Caco-2 (cell line): Measurements from ENCODE around the gene STK33. TPM values are rescaled to one million over a fixed set of nuclear protein-coding genes. Genes with fewer than 3 reads are reported as not detected.

Source experiments
- BruUV-seq: library from RNA; stranded (reverse); fragments of 400-500 nt; replicated peaks from 2 replicates; lab custom pipeline; 2021; lab: Mats Ljungman, UMichigan
- CTCF ChIA-PET: fragments of 300-600 bp; sonication (Branson Sonifier 250); formaldehyde crosslinking; loops from one replicate; lab custom pipeline; 2022; ENCODE audit warnings: antibody characterized with exemption; lab: Charles Lee
- POLR2A ChIA-PET: fragments of 300-600 bp; sonication (Branson Sonifier 250); formaldehyde crosslinking; loops from one replicate; lab custom pipeline; 2022; ENCODE audit warnings: antibody characterized with exemption; lab: Charles Lee
- DNase-seq, 2 experiments: peaks; one replicate each; pipeline versions ENCODE4 v3.0.0 to v3.0.0-alpha.2; 2020 to 2022
- H3K27me3 ChIP-seq: replicated peaks from 2 replicates; pipeline ENCODE4 v1.6.0; 2011; ENCODE audit warnings: low read length; ENCODE audit not compliant: control insufficient read depth, insufficient read depth
- H3K36me3 ChIP-seq: 2 replicates; pipeline ENCODE4 v1.5.1; 2011; ENCODE audit warnings: low read length; ENCODE audit not compliant: control insufficient read depth, insufficient read depth
- H3K4me1 ChIP-seq: fragments of 250-450 bp; sonication (Bioruptor Pico); 2 replicates; pipeline ENCODE4 v1.5.1; 2020; ENCODE audit warnings: mild to moderate bottlenecking
- H3K4me3 ChIP-seq: 2 replicates; pipeline ENCODE4 v1.5.1; 2011; ENCODE audit warnings: low read depth, mild to moderate bottlenecking, control low read depth, low read length
- H3K9me3 ChIP-seq: fragments of 250-450 bp; sonication (Bioruptor Pico); 2 replicates; pipeline ENCODE4 v1.5.1; 2020; ENCODE audit warnings: mild to moderate bottlenecking, moderate library complexity
- H3K27ac Mint-ChIP-seq: one replicate; pipeline ENCODE4 v1.8.0; 2022; ENCODE audit warnings: mixed read lengths; ENCODE audit not compliant: unreplicated experiment
- H3K27me3 Mint-ChIP-seq: one replicate; pipeline ENCODE4 v1.8.0; 2022; ENCODE audit warnings: mixed read lengths; ENCODE audit not compliant: insufficient read depth, unreplicated experiment
- H3K36me3 Mint-ChIP-seq: one replicate; pipeline ENCODE4 v1.8.0; 2022; ENCODE audit warnings: mild to moderate bottlenecking, mixed read lengths; ENCODE audit not compliant: insufficient read depth, unreplicated experiment
- H3K4me1 Mint-ChIP-seq: one replicate; pipeline ENCODE4 v1.8.0; 2022; ENCODE audit warnings: low read depth, mixed read lengths; ENCODE audit not compliant: unreplicated experiment
- H3K4me3 Mint-ChIP-seq: one replicate; pipeline ENCODE4 v1.8.0; 2022; ENCODE audit warnings: mild to moderate bottlenecking, moderate library complexity, mixed read lengths; ENCODE audit not compliant: unreplicated experiment
- H3K9me3 Mint-ChIP-seq: one replicate; pipeline ENCODE4 v1.8.0; 2022; ENCODE audit warnings: mixed read lengths; ENCODE audit not compliant: unreplicated experiment
- intact Hi-C: fragments of 100-400 bp; cut with micrococcal nuclease; formaldehyde crosslinking; loops from one replicate; pipeline ENCODE4 v1.10.0; 2022; ENCODE audit not compliant: unreplicated experiment
- total RNA-seq: library from RNA; stranded (reverse); gene quantifications from 2 replicates; pipeline ENCODE4 v1.2.3, GENCODE V29; 2022
- TF ChIP-seq, protein P1 (sequence below), 2 experiments: fragments of 200-600 bp in 1 of 2; IDR thresholded peaks; 1 replicate in 1 of 2; 2 replicates in 1 of 2; pipeline versions ENCODE4 v1.5.1 to v1.8.0; 2011 to 2022; ENCODE audit warnings: antibody characterized with exemption in 1 of 2, control low read depth in 1 of 2, inconsistent platforms in 1 of 2, low read depth in 1 of 2, low read length in 1 of 2, mild to moderate bottlenecking in 1 of 2, moderate library complexity in 1 of 2; ENCODE audit not compliant: insufficient read depth in 1 of 2, severe bottlenecking in 1 of 2, unreplicated experiment in 1 of 2

STK33 gene
- total RNA-seq, 1 experiment from 2014 or later, result 0.98 TPM

DNA sequence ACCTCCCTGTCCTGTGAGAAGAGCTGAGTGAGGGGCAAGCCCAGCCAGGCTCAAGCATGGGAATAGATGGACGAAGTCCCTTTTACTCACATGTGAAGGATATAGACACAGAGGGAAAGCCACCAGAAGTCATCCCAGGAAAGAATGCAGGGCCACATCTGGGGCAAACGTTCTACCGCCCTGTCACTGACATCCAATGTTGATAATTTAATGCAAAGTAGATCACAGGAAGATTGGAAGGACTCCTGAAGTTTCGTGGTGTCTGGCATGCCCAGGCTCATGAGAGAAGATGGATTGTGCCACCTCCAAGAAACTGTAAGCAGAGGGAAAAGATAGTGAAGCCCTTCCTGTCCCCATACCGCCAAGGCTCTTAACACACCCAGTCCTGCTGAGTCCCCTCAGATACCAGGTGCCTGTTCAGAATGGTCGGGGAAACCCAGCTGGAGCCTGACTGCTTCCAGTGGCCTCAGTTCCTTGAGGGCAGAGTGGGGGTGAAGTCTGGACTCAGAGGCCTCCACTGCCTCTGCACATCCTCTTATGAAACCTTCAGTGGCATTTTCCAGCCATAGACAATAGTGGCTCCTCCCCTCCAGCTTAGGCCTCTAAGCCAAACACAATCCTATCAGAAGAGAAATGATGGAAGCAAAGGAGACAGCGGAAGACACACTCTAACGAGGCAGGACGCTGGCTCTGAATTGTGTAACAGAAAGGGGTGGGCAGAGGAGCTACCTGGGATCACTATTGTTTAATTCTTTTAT, 7.5 kb upstream of the STK33 start:
- POLR2A ChIA-PET, result no interaction called here
- H3K36me3 ChIP-seq, result no peaks in the 10 kb centered on the region
- Mint-ChIP-seq H3K4me1 (no peaks in the 10 kb centered on the region), H3K27ac (no peak overlapping the region), H3K27me3 (peaks cover 6% of the 10 kb centered on the region), H3K4me3 (no peak overlapping the region), H3K36me3 (no peaks in the 10 kb centered on the region), H3K9me3 (no peaks in the 10 kb centered on the region)
- no peaks in the 10 kb centered on the region for H3K4me1 ChIP-seq
- H3K9me3 ChIP-seq, result no peaks in the 10 kb centered on the region
- no TSS peak for BruUV-seq
- CTCF ChIA-PET, result no interaction called here
- H3K4me3 ChIP-seq, result no peak overlapping the region
- DNase-seq, result no peak
- no peaks in the 10 kb centered on the region for H3K27me3 ChIP-seq
- intact Hi-C loops, result no loop called here
- TF ChIP-seq, protein P1, sequence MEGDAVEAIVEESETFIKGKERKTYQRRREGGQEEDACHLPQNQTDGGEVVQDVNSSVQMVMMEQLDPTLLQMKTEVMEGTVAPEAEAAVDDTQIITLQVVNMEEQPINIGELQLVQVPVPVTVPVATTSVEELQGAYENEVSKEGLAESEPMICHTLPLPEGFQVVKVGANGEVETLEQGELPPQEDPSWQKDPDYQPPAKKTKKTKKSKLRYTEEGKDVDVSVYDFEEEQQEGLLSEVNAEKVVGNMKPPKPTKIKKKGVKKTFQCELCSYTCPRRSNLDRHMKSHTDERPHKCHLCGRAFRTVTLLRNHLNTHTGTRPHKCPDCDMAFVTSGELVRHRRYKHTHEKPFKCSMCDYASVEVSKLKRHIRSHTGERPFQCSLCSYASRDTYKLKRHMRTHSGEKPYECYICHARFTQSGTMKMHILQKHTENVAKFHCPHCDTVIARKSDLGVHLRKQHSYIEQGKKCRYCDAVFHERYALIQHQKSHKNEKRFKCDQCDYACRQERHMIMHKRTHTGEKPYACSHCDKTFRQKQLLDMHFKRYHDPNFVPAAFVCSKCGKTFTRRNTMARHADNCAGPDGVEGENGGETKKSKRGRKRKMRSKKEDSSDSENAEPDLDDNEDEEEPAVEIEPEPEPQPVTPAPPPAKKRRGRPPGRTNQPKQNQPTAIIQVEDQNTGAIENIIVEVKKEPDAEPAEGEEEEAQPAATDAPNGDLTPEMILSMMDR (IDR thresholded peaks at IDR 0.05; ENCODE audit: insufficient read depth in 1 of 2, low read depth in 1 of 2, low read length in 1 of 2, severe bottlenecking in 1 of 2, unreplicated experiment in 1 of 2), result no peak

- no peaks in the 10 kb centered on the region for H3K4me1 Mint-ChIP-seq
- no peaks in the 10 kb centered on the region for H3K36me3 Mint-ChIP-seq
- peaks cover 9% of the 10 kb centered on the region for H3K27me3 Mint-ChIP-seq
- intact Hi-C loops, result no loop called here
- no peak overlapping the region for H3K27ac Mint-ChIP-seq
- H3K9me3 ChIP-seq, result no peaks in the 10 kb centered on the region
- H3K4me1 ChIP-seq, result no peaks in the 10 kb centered on the region
- no peaks in the 10 kb centered on the region for H3K9me3 Mint-ChIP-seq
- no peak overlapping the region for H3K4me3 ChIP-seq
- H3K27me3 ChIP-seq, result no peaks in the 10 kb centered on the region
- no TSS peak for BruUV-seq
- H3K36me3 ChIP-seq, result no peaks in the 10 kb centered on the region
- POLR2A ChIA-PET, result no interaction called here
- H3K4me3 Mint-ChIP-seq, result no peak overlapping the region
- TF ChIP-seq, protein P1 (IDR thresholded peaks at IDR 0.05; ENCODE audit: insufficient read depth in 1 of 2, low read depth in 1 of 2, low read length in 1 of 2, severe bottlenecking in 1 of 2, unreplicated experiment in 1 of 2), result no peak
- no peak for DNase-seq
- CTCF ChIA-PET, result no interaction called here
Observed at GRCh38 chr11:8598506-8598905, 4.5 kb upstream of the STK33 start.

GRCh38 chr11:8597182-8597581, 3.2 kb upstream of the STK33 start:
- Mint-ChIP-seq H3K27ac (no peak overlapping the region), H3K9me3 (no peaks in the 10 kb centered on the region), H3K4me3 (no peak overlapping the region), H3K27me3 (peaks cover 18% of the 10 kb centered on the region), H3K4me1 (no peaks in the 10 kb centered on the region), H3K36me3 (no peaks in the 10 kb centered on the region)
- CTCF ChIA-PET, result no interaction called here
- TF ChIP-seq, protein P1 (IDR thresholded peaks at IDR 0.05; ENCODE audit: insufficient read depth in 1 of 2, low read depth in 1 of 2, low read length in 1 of 2, severe bottlenecking in 1 of 2, unreplicated experiment in 1 of 2), result no peak
- H3K4me1 ChIP-seq, result no peaks in the 10 kb centered on the region
- H3K4me3 ChIP-seq, result no peak overlapping the region
- no peak for DNase-seq
- no TSS peak for BruUV-seq
- H3K27me3 ChIP-seq, result no peaks in the 10 kb centered on the region
- POLR2A ChIA-PET, result no interaction called here
- H3K9me3 ChIP-seq, result no peaks in the 10 kb centered on the region
- intact Hi-C loops, result no loop called here
- no peaks in the 10 kb centered on the region for H3K36me3 ChIP-seq
